ENCODE results near the gene RAET1L.
"Not testable (repeated sequence)": the region's sequence is repeated elsewhere in the genome, so short reads cannot be mapped to it uniquely, and the experiment has no call there.

The RAET1L gene

DNA sequence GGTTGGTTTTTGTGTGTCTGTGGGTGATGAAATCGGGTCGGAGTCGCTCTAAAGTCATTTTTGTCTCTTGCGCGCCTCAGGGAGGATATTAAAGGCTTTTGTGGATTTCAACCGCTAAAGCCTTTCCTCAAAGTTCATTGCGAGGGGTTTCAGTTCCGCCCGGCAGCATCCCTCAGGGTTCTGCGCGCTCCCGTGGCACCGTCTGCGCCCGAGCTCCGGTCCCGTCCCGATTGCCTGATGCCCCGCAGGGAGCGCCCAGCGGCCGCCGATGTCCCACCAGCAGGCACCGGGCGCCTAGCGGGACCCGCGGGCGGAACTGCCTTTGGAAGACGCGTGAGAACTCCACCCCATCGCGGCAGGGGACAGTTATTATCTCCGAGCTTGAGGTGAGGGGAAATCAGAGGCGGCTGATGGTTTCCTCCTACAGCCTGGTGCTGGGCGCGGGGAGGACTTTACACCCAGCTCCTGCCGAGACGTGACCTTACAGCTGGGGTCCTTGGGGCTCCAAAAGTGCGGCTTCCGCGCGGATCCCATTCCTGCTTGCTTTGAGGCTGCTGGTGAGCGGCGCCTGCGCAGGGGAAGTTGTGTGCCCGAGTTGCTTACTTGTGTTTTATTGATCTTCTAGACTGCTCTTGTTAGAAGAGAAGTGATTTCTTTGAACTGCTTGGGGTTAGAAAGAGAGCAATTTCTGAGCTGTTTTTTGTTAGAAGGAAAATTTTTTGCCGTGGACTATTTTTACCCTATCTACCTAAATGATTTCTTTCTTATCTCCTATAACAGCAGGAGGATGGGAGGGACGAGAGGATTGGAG lies 34.5 kb downstream of the RAET1L start:
- DNase-seq: no peak

- no peak for DNase-seq
These were observed 35.1 kb downstream of the RAET1L start for GRCh38 chr6:149990212-149990660.

DNA sequence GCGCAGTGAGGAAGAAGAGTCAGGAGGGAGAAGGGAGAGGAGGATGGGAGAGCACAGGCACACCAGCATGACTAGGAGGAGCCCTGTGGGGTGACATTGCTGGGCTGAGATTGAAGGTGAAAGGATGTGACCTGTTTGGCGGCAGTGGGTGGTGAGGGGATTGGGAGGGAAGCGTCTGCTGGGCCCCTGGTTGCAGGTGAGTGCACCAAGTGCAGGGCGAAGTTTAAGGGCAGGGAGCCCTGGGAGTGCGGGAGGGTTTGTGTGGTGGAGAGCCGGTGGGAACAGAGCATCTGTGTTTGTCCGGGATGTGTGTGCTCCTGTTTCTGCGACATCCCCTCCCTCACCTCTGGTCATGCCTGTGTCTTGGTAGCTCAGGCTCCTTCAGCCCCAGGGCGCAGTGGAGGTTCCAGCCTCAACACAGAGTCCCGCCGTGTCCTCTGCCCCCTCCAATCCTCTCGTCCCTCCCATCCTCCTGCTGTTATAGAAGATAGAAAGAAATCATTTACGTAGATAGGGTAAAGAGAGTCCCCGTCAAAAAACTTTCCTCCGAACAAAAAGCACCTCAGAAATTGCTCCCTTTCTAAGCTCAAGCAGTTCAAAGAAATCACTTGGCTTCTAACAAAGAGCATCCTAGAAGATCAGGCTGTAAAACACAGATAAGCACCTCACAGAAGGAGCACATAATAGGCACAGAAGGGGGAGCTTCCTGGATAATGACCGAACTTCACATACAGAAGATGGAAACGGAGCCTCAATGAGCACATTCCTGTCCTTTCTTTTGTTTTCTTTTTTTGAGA lies 36.6 kb downstream of the RAET1L start:
- DNase-seq: no peak

DNA sequence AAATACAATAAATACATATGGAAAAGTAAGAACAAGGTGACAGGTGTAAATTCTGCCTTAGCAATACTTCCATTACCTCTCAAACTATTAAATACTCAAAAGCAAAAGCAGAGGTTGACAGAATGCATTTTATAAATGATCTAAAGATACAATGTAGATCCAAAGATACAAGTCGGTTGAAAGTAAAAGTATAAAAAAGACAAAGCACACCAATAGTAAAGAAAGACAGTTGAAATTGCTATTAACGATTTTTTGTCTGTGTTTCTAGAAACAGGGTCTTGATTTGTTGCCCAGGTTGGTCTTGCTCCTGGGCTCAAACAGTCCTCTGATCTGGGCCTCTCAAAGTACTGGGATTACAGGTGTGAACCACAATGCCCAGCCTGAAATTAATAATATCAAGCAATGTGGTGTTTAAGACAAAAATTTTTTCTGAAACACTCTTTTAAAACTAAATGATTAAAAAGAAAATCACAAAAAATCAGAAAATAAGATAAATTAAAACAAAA lies 37.7 kb downstream of the RAET1L start:
- DNase-seq: no peak

DNA sequence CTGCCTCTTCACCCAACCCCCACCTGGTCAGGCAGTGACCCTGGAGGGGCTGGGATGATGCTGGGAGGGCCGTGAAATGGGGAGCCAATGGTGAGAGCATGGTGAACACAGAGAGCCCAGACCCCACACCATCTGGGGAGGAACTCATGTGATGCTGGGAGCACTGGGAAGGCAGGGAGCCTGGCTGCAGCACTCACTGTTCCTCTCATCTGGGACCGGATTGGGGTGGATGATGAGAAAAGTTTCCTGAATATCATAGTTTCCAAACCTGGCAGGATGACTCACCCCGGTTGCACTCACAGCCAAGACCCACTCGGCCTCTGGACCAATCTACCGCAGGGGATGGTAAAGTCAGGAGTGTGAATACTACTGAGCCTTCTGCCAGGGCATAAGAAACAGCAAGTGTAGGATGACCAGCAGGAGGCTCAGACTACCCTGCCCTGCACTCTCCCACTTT lies 39.8 kb downstream of the RAET1L start:
- DNase-seq: no peak

DNA sequence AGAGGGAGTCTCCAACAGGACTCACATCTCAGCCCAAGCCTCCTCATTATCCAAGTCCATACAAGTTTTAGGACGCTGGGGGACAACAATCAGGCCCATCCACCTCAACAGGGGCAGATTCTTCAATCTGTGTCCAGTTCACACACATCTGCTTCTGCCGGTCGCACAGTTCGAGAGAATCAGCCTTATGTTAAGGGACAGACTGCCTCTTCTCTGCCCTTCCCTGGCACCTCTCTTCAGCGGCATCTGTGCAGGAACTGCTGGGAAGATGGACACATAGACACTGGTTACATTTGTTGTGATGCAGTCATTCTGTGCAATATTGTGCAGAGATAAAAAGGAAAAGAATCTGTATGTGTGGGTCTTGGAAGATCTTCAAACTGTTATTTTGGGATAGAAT lies 40.6 kb downstream of the RAET1L start:
- no peak for DNase-seq

GRCh38 chr6:149983145-149983544 lies 42.2 kb downstream of the RAET1L start:
- DNase-seq: no peak

DNA sequence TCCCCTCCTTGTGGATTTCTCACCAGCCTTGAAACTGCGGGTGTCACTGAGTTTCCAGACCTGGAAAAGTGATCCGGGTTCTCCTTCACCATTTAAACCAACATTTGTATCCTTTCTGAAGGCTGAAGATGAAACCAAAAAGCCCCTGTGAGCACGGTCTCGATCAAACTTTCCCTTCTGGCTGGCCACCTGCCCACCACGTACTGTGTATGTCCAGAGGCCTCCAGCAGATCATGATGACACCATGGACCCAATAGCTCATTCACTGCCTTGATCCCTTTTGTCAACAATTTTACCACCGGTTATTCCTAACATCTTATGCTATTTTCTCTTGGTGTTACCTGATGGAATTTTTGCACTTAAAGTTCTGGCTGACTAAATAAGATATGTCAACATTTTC lies 46.0 kb downstream of the RAET1L start:
- DNase-seq: no peak

GRCh38 chr6:149978610-149979009 lies 46.7 kb downstream of the RAET1L start:
- DNase-seq: no peak

- DNase-seq: no peak
These were observed 48.1 kb downstream of the RAET1L start for GRCh38 chr6:149977221-149977620.

- DNase-seq: no peak
These were observed 49.9 kb downstream of the RAET1L start for GRCh38 chr6:149975400-149975799.

DNA sequence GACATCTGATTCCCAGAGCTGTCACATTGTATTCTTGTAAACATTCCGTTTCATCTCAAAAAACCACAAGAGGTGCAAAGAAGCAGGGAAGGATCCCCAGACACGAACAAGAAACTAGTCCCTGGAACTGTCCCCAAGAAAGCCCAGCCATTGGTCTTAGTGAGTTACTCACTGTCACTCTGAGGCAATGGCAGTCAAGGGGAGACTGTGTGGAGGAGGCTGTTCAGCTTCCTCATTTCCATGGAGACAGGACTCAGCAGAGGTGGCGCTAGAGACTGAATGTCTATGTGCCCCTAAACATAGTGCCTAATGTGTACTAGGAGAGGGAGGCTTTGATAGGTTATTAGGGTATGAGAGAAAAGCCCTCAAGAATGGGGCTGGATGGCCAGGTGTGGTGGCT lies 50.5 kb downstream of the RAET1L start:
- DNase-seq: peak; percentile 38

GRCh38 chr6:149974394-149974793 lies 50.9 kb downstream of the RAET1L start:
- not testable (repeated sequence) for DNase-seq

DNA sequence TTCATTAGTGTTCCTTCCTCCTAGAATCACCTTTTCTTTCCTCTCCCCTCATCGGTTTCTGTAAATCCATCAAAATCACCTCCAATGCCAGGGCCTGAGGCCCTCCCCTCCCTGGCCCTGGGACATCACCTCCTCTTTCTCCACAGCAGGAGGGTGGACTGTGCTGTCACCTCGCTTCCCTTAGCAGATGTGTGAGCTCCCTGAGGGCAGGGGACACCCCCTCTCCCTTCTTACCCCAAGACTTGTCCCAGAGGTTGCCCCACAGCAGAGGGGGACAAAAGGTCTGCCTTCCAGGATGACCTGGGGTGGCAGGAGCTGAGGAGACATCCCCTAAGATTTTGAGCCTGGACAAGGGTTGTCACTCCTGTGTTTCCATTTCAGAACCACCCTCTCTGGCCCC lies 55.7 kb downstream of the RAET1L start:
- DNase-seq: no peak

- not testable (repeated sequence) for DNase-seq
These were observed 56.4 kb downstream of the RAET1L start for GRCh38 chr6:149968909-149969308.
